NCI-H2196 (cell line): ENCODE data around the gene CHST11.
"Not testable (repeated sequence)": the region's sequence is repeated elsewhere in the genome, so short reads cannot be mapped to it uniquely, and the experiment has no call there.

Source experiments
- DNase-seq: peaks from one replicate; lab custom pipeline; 2025; ENCODE audit not compliant: unreplicated experiment; lab: John Stamatoyannopoulos, UW

CHST11 gene

GRCh38 chr12:104557488-104558195 is 100.9 kb downstream of the CHST11 start:
- DNase-seq = no peak

- DNase-seq = no peak
Measured at GRCh38 chr12:104560881-104561280, 104.1 kb downstream of the CHST11 start.

DNA sequence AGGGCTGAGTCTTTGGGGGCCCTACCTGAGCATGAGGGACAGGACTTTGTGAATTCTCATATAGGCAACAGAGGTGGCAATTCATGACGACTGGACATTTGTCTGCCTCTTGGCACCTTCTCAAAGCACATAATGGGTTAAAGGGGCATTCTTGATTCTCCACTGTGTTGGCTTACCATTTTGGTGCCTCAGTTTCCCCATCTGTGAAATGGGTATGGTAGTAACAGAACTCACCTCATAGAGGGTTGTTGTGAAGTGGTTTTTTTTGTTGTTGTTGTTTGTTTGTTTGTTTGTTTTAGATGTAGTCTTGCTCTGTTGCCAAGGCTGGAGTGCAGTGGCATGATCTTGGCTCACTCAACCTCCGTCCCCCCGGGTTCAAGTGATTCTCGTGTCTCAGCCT is 106.0 kb downstream of the CHST11 start:
- no peak for DNase-seq

- DNase-seq = not testable (repeated sequence)
Measured at GRCh38 chr12:104564662-104565061, 107.9 kb downstream of the CHST11 start.

GRCh38 chr12:104565606-104566243 is 109.0 kb downstream of the CHST11 start:
- no peak for DNase-seq

- no peak for DNase-seq
Measured at GRCh38 chr12:104566244-104566993, 109.7 kb downstream of the CHST11 start.

- no peak for DNase-seq
Measured at GRCh38 chr12:104567832-104568486, 111.2 kb downstream of the CHST11 start.

DNA sequence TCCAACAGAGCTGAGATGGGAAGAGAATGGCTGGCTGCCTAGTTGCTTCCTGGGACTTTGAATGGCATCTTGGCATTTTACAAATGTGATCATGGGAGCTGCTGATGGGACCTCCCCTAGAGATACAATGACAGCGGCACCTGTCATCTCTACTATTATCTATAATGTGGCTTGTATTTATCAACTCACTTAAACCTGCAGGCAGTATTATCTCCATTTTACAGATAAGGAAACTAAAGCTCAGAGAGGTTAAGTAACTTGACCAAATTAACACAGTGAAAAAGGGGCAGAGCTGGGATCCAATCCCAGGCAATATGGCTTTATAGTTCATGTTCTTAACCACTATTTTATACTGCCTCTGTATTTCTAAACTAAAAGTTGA is 111.7 kb downstream of the CHST11 start:
- DNase-seq = no peak

GRCh38 chr12:104568935-104569334 is 112.2 kb downstream of the CHST11 start:
- DNase-seq = no peak

GRCh38 chr12:104569346-104570173 is 112.8 kb downstream of the CHST11 start:
- no peak for DNase-seq

DNA sequence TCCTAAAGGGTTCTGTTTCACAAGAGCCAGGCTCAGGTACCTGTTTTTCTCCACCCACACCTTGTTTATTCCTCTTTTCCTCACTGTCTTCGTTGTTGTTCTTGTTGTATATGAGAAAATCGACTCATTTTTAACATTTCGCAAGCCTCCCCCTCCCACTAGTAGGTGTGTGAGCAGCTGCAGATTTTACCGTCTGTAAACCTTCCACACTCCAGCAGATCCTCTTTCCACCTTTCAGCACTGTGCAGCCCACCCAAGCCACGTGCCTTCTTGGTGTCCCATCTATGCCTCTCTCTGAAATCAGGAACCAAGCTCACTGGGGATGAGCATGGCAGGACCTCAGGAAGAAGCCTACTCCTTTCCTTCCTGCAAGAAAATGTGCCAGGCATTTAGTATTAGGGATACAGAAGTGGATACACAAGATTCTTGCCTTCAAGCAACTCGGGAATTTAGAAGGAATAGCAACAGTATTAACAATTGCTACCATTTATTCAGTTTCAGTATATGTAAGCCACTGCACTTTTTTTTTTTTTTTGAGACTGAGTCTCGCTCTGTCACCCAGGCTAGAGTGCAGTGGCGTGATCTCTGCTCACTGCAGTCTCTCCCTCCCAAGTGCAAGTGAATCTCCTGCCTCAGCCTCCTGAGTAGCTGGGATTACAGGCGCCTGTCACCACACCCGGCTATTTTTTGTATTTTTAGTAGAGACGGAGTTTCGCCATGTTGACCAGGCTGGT is 113.6 kb downstream of the CHST11 start:
- no peak for DNase-seq

DNA sequence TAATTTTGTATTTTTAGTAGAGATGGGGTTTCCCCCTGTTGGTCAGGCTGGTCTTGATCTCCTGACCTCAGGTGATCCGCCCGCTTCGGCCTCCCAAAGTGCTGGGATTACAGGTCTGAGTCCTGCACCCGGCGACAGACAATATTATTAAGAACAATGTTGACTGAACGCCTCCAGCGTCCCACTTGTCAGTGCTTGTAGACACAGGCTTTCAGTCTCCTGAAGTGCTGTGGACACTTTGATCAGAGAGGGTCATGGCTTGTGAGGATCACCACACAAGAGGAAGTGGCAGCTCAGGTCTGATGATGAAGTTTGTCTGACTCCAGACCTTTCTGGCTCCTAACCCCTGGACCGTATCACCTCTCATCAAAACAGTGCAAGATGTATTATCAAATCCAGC is 114.6 kb downstream of the CHST11 start:
- DNase-seq = no peak

- DNase-seq = not testable (repeated sequence)
Measured at GRCh38 chr12:104574353-104574752, 117.6 kb downstream of the CHST11 start.

DNA sequence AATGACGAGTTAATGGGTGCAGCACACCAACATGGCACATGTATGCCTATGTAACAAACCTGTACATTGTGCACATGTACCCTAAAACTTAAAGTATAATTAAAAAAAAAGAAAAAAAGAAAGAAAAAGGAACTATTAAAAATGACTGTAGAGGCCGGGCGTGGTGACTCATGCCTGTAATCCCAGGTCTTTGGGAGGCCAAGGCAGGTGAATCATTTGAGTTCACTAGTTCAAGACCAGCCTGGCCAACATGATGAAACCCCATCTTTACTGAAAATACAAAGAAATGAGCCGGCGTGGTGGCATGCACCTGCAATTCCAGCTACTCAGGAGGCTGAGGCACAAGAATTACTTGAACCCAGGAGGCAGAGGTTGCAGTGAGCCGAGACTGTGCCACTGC is 118.0 kb downstream of the CHST11 start:
- DNase-seq = not testable (repeated sequence)

DNA sequence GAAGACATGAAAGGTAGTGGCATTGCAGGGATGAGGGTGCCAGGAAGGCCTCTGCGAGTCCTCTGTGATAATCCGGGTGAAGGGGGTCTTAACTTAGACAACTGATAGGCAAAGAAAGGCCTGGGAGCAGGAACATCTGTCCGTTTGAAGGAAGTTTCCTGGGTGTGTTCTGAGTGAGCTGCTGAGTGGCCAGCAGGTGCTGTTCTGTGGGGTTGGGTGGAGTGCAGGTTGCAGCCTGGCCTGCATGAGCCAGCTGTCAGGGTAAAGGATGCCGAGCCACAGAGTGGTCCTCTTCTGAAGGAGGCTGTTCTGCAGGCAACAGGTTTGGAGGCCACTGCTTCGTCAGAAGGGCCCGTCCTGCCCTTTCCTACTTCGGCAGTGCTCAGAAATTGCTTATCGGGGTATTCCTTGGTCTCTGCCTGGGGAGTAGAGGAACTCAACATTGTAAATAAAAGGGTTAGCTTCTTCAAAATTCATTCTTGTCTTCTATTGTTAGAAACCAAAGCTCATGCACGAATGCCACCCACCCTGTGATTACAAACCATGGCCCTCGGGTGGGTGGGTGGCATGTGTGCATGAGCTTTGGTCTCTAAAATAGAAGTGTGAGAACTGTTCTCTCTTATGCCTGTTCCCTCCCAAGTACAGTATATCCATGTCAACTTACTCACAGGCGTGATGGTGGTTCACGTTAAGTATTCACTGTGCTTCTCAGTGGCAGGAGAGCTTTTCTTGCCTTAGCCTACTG is 118.9 kb downstream of the CHST11 start:
- DNase-seq = no peak

DNA sequence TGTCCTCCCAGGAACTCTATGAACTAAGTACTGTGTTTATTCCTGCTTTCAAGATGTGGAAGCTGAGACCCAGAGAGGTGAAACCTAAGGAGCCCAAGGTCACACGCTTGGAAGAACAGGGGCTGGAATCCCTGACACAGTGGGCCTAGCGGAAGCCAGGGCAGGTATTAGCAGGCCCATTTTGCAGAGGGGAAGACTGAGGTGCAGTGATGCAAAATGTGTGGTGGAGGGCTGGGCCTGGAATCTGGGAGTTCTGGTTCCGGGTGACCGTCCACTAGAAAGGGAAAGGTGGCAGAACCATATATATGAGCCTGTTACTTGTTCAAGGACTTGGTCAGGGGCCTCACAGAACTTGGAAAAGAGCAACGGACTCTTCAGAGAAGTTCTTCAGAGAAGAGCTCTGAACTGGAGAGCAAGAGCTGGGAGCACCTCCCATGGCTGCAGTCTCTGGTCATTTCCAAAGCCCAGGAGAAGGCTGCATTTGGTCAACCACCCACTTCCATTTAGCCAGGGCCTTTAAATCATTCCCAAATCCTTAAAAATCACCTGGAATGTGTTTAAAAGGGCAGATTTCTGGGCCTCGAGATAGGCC is 119.5 kb downstream of the CHST11 start:
- no peak for DNase-seq

- DNase-seq = no peak
Measured at GRCh38 chr12:104576980-104577580, 120.3 kb downstream of the CHST11 start.

- no peak for DNase-seq
Measured at GRCh38 chr12:104577581-104577981, 120.8 kb downstream of the CHST11 start.

GRCh38 chr12:104578453-104578852 is 121.7 kb downstream of the CHST11 start:
- no peak for DNase-seq
